Stomach (tissue), 9 donors: ENCODE results near the gene TBC1D8. TPM values are rescaled to one million over a fixed set of nuclear protein-coding genes. Genes with fewer than 3 reads are reported as not detected.

Source experiments
- DNase-seq, 2 donors: peaks; one replicate each; pipeline versions ENCODE4 v3.0.0 to v3.0.0-alpha.2; 2013 to 2019
- H3K27ac ChIP-seq, 5 donors: fragments of 200-600 bp in 4 of 5; sonication (generic) in 4 of 5; one replicate each; pipeline ENCODE4 v1.5.1; 2013 to 2019; ENCODE audit warnings: mild to moderate bottlenecking in 1 of 5, moderate library complexity in 1 of 5
- H3K27me3 ChIP-seq, 3 donors: fragments of 200-600 bp; sonication (generic); one replicate each; pipeline ENCODE4 v1.5.1; 2017 to 2019; ENCODE audit warnings: mixed run types in 1 of 3
- H3K36me3 ChIP-seq, 4 donors: fragments of 200-600 bp; sonication (generic); 1 replicate in 3 of 4; 2 replicates in 1 of 4; pipeline ENCODE4 v1.5.1; 2016 to 2019
- H3K4me1 ChIP-seq, 4 donors: fragments of 200-600 bp; sonication (generic); one replicate each; pipeline ENCODE4 v1.5.1; 2016 to 2019
- H3K4me3 ChIP-seq, 4 donors: fragments of 200-600 bp; sonication (generic) in 3 of 4; one replicate each; pipeline ENCODE4 v1.5.1; 2016 to 2019; ENCODE audit warnings: mild to moderate bottlenecking in 1 of 4
- H3K9me3 ChIP-seq, 4 donors: fragments of 200-600 bp; sonication (generic); one replicate each; pipeline ENCODE4 v1.5.1; 2016 to 2019
- CTCF ChIP-seq, 7 experiments: fragments of 450-650 bp in 4 of 7; fragments of 200-600 bp in 3 of 7; sonication (generic) in 3 of 7; IDR thresholded peaks; one replicate each; pipeline ENCODE4 v1.5.1; 2016 to 2019; ENCODE audit warnings: antibody characterized with exemption in 7 of 7, control low read depth in 2 of 7, mild to moderate bottlenecking in 1 of 7
- EP300 ChIP-seq: sonication (generic); formaldehyde crosslinking; IDR thresholded peaks from one replicate; pipeline ENCODE4 v1.6.1; 2017; ENCODE audit warnings: antibody characterized with exemption
- POLR2A ChIP-seq, 4 donors: fragments of 450-650 bp; IDR thresholded peaks; one replicate each; pipeline ENCODE4 v1.6.1; 2016; ENCODE audit warnings: antibody characterized with exemption in 4 of 4, control low read depth in 2 of 4, mild to moderate bottlenecking in 1 of 4, moderate library complexity in 1 of 4
- POLR2AphosphoS5 ChIP-seq, 3 donors: sonication (generic); formaldehyde crosslinking; IDR thresholded peaks; one replicate each; pipeline ENCODE4 v1.6.1; 2016; ENCODE audit warnings: antibody characterized with exemption in 3 of 3
- WGBS, 5 donors: extraction: QIAGEN DNeasy Blood & Tissue Kit in 3 of 5; methylation state at CpG; one replicate each; pipeline versions ENCODE4 v1.1.5 to v1.1.7; 2013 to 2018; 5-methylcytosine and 5-hydroxymethylcytosine counted together
- intact Hi-C: fragments of 100-400 bp; cut with DNase I; formaldehyde crosslinking; loops from one replicate; pipeline ENCODE4 v1.15.1; 2023; ENCODE audit warnings: low total_unique reads
- polyA plus RNA-seq, 3 donors: library from polyadenylated mRNA; stranded (reverse); fragments of 200-250 nt; gene quantifications; one replicate each; pipeline ENCODE4 v1.2.3, GENCODE V29; 2013
- total RNA-seq, 5 donors: library from RNA; depleted of rRNA; stranded (reverse); fragments of >200 nt; gene quantifications; one replicate each; pipeline versions ENCODE4 v1.1.0 to v1.2.3, GENCODE V29; 2014 to 2016
- donor health status: healthy with polysubstance abuse.
- donor health status: Bipolar disorder and iron deficiency.
- donor health status: healthy.

TBC1D8 gene
- total and polyA plus RNA-seq, 8 donors = 9.9 to 179 (median 74.9) TPM

DNA sequence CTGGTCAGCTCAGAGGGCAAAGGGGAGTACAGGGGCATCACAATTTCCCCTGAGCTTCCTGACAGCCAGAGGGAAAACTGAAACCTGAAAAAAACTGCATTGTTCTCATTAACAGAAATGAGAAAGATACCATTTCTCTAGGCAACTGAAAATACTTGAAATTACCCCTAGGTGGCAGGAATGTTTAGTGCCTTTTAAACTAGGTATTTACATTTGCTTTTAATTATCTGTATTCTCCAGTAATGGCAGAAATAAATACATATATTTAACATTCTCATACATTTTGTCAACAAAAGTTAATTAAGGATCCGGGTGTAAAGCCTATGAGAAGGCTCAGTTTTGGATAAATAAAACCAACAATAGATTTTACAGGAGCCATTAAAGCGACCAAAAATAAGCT, 114.6 kb downstream of the TBC1D8 start:
- peak in 1 of 2 donors; percentile 57 for DNase-seq
- Histone ChIP-seq H3K4me1 (peaks cover 0 to 4% (median 0%) of the 10 kb centered on the region in 4 donors), H3K4me3 (no peak overlapping the region), H3K36me3 (peaks cover 73 to 89% (median 87%) of the 10 kb centered on the region in 4 donors), H3K27me3 (no peaks in the 10 kb centered on the region), H3K27ac (no peak overlapping the region), H3K9me3 (no peaks in the 10 kb centered on the region)
- intact Hi-C loops = loop anchor here (5.0 kb wide), 1 partner anchor 116 kb away; the partner anchor contains the start of gene TBC1D8
- 38 to 70% (median 41%) methylated on average over 2 of the region's 2 CpGs for WGBS, 5 donors
- TF ChIP-seq POLR2A (IDR thresholded peaks at IDR 0.05) (no peak), EP300 (no peak), CTCF (IDR thresholded peaks at IDR 0.05) (peak in 5 of 7 experiments; percentile 22 to 50 (median 46)), POLR2AphosphoS5 (IDR thresholded peaks at IDR 0.05) (no peak)

DNA sequence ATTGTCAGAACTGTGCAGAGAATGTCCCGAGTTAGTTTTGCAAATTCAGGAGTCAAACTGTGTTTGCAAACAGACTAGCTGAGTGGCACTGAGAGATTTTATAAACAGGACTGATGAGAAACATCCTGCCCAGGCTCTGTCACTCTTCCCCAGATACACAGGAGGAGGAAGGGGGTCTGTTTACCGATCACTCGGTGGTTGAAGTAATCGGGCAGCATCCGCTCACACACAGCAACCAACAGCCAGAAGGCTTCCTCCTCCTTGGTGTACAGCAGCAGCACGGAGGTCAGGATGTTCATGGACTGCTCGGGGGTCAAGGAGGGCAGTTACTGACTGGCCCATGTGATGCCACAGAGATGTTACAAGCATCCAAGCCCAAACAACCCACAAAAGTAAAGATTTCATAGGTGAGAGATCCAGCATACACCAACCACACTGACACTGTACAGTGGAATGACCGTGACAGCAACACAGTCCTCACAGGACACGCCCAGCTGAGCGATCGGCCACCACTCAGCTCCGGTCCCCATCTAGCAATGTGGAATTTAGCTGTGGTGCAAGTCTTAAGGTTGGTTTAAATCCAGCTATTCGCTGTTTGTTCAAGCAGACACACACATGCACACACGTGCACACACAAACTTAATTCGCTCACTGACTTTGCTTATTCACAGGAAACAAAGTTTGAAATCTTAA, 119.0 kb downstream of the TBC1D8 start:
- H3K27me3 ChIP-seq = no peaks in the 10 kb centered on the region
- H3K27ac ChIP-seq = no peak overlapping the region
- no peak for DNase-seq
- H3K4me1 ChIP-seq = peaks cover 0 to 5% (median 0%) of the 10 kb centered on the region in 4 donors
- H3K9me3 ChIP-seq = no peaks in the 10 kb centered on the region
- no peak overlapping the region for H3K4me3 ChIP-seq
- TF ChIP-seq POLR2AphosphoS5 (IDR thresholded peaks at IDR 0.05) = no peak
- no peak for TF ChIP-seq EP300
- TF ChIP-seq POLR2A (IDR thresholded peaks at IDR 0.05) = no peak
- TF ChIP-seq CTCF (IDR thresholded peaks at IDR 0.05) = no peak
- 80 to 87% (median 83%) methylated on average over 13 to 15 of the region's 15 CpGs for whole genome bisulfite sequencing, 5 donors
- H3K36me3 ChIP-seq = peaks cover 62 to 96% (median 93%) of the 10 kb centered on the region in 4 donors
- intact Hi-C loops = no loop called here

DNA sequence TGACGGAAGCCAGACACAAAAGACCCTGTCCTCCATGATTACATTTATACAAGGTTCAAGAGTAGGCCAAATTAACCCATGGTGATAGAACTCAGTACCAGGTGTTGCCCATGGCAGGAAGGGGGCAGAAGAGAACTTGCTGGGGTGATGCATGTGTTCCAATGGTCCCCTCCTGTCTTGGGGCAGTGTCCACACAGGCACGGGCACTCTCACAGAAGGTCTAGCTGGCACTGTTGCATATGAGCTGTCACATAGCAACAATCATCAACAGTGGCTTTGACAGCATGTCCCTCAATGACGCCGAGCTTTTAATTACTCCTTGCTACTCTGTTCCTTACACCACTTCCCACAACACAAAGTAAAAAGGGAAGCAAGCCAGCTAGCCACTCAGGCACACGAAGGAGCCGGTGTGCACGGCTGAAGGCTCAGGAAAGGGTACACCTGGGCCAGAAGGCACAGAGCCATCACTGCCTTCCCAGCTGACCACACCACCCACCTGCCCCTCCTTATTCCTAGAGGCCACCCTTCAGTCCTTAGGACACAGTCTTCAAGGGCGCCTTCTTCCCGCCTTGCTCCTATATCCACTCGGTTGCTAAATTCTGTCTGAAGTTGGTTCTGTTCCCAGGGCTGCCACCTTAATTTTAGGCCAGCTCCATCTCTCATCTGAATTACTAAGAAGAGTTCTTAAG, 120.2 kb downstream of the TBC1D8 start:
- intact Hi-C loops = no loop called here
- TF ChIP-seq EP300 (no peak), POLR2A (IDR thresholded peaks at IDR 0.05) (no peak), POLR2AphosphoS5 (IDR thresholded peaks at IDR 0.05) (no peak), CTCF (IDR thresholded peaks at IDR 0.05) (no peak)

DNA sequence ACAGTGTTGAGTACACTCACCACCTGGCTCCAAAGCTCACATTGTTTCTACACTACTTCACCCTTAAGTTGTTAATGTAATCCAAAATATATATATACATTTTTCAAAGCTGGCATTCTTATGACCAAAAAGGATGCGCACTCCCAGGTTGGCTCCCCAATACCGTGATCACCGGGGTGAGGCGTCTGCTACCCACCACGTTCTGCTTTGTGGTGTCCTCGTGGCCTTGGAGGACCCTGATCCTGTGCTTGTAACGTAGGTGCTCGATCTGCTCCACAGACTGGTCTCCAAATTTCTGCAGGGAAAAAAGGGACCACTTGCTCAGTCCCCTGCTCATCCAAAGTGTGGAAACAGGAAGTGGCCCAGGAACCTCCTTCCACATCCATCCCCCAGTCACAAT, 123.3 kb downstream of the TBC1D8 start:
- no peaks in the 10 kb centered on the region for H3K9me3 ChIP-seq
- no peaks in the 10 kb centered on the region for H3K27me3 ChIP-seq
- intact Hi-C loops = no loop called here
- H3K27ac ChIP-seq = no peak overlapping the region
- 91 to 99% (median 95%) methylated on average over 8 of the region's 8 CpGs for WGBS, 5 donors
- no peak overlapping the region for H3K4me3 ChIP-seq
- H3K36me3 ChIP-seq = peaks cover 31 to 90% (median 84%) of the 10 kb centered on the region in 4 donors
- peaks cover 0 to 10% (median 2%) of the 10 kb centered on the region in 4 donors for H3K4me1 ChIP-seq
- TF ChIP-seq POLR2AphosphoS5 (IDR thresholded peaks at IDR 0.05) (no peak), CTCF (IDR thresholded peaks at IDR 0.05) (no peak), POLR2A (IDR thresholded peaks at IDR 0.05) (no peak), EP300 (no peak)
- no peak for DNase-seq

More for the DNA sequence above, 120.2 kb downstream of the TBC1D8 start:
- Histone ChIP-seq H3K36me3 (peaks cover 61 to 97% (median 92%) of the 10 kb centered on the region in 4 donors), H3K9me3 (no peaks in the 10 kb centered on the region), H3K4me3 (no peak overlapping the region), H3K27me3 (no peaks in the 10 kb centered on the region), H3K4me1 (peaks cover 0 to 10% (median 2%) of the 10 kb centered on the region in 4 donors), H3K27ac (no peak overlapping the region)
- DNase-seq = no peak
- 55 to 77% (median 63%) methylated on average over 10 of the region's 10 CpGs for WGBS, 5 donors
